GM18499 (cell line): ENCODE measurements around the gene PELI2.
A peak's percentile ranks its signal among the peaks of the same experiment; 100 is the strongest.

Source experiments
- ATAC-seq: cut with Tn5 transposase; IDR thresholded peaks from one replicate; pipeline ENCODE4 v1.9.1; 2021; ENCODE audit warnings: moderate number of reproducible peaks; ENCODE audit not compliant: insufficient read depth, unreplicated experiment

Gene PELI2

DNA sequence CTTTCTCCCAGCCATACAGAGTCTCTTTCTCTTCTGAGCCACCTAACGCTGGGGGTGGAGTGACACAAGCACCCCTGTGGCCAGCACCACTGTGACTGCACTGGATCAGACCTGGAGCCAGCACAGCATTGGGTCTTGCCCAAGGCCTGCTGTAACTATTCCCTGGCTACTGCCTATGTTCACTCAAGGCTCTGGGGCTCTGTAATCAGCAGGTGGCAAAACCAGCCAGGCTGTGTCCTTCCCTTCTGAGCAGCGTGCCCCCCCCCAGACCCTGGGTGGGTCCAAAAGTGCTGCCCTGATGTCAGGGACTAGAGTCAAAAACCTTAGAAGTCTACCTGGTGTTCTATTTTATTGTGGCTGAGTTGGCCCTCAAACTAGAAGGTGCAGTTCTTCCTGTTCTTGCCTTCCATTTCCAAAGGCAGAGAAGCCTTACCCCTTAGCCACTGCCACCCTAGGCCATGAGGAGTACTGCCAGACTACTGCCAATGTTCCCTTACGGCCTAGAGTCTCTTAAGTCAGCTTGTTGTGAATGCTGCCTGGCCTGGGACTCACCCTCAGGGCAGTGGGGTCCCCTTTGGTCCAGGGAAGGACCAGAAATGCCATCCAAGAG is 49.9 kb downstream of the PELI2 start:
- ATAC-seq: no peak

- no peak for ATAC-seq
Observed at GRCh38 chr14:56170028-56170427, 51.8 kb downstream of the PELI2 start.

GRCh38 chr14:56170877-56171422 is 52.7 kb downstream of the PELI2 start:
- no peak for ATAC-seq

DNA sequence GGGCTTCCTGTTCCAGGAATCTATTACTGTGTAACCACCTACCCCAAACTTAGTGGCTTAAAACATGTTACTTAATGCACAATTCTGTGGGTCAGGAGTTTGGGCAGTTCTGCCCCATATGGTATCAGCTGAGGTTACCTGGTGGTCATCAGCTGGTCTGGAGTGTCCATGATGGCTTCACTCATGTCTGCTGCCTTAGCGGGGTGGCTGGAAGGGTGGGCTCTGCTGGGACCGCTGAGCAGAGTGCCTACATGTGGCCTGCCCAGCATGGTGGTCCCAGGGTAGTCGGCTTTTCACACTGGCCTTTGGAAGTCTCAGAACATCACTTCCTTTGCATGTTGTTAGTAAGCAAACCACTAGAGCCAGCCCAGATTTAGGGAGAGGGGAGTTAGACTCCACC is 53.9 kb downstream of the PELI2 start:
- no peak for ATAC-seq

DNA sequence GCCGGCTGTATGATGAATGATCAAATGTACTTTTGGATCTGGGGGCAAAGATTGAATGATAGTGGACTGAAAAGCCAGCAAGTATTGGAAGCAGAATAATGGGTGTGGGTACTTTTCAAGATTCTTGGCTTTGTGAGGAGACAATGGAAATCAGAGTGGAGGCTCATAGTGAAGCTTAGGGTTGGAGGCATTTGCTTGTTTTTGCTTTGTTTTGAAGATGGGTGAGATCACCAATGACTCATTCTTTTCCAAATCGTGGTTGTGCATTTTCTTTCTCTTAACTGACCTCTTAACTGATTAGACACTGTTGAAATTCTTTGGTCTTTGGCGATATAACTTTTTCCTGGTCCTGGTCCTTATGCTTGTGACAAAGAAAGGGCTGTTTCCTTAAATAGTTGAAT is 54.4 kb downstream of the PELI2 start:
- ATAC-seq: no peak

GRCh38 chr14:56173365-56173922 is 55.2 kb downstream of the PELI2 start:
- ATAC-seq: no peak

- no peak for ATAC-seq
Observed at GRCh38 chr14:56175773-56176172, 57.6 kb downstream of the PELI2 start.

- no peak for ATAC-seq
Observed at GRCh38 chr14:56176530-56176929, 58.3 kb downstream of the PELI2 start.

- ATAC-seq: no peak
Observed at GRCh38 chr14:56177036-56177435, 58.8 kb downstream of the PELI2 start.

GRCh38 chr14:56180754-56181542 is 62.7 kb downstream of the PELI2 start:
- no peak for ATAC-seq

- no peak for ATAC-seq
Observed at GRCh38 chr14:56181681-56182085, 63.5 kb downstream of the PELI2 start.

GRCh38 chr14:56182410-56182809 is 64.2 kb downstream of the PELI2 start:
- no peak for ATAC-seq

- no peak for ATAC-seq
Observed at GRCh38 chr14:56183631-56184157, 65.5 kb downstream of the PELI2 start.

DNA sequence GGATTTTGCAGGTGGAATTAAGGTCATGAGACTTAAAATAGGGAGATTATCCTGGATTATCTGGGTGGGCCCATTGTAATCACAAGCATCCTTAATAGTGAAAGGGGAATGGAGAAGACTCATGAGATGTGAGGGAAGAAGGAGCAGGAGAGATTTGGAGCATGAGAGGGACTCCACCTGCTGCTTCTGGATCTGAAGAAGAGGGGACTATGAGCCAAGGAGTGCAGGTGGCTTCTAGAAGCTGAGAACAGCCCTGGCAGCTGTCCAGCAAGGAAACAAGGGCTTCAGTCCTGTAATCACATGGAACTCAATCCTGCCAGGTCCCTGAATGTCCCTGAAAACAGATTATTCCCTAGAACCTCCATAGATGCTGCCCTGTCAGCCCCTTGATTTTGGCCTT is 67.8 kb downstream of the PELI2 start:
- ATAC-seq: no peak

DNA sequence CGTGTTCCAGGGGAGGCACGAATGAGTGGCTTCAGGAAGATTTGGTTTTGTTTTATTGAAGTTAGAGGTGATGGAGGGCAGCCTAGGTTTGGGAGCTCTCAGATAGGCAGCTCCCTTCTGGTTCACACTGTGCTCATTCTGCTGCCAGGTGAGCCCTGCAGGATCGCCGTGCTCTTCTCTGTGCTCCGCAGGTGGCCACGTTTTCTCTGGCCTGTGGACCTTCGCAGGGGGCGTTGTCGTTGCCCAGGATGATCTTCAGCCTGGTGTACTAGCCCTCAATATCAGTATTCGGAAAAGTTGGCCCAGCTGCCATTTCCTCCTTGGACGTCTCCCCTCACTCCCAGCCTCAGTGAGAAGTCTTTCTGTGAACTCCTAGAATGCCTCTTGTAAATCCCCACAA is 69.5 kb downstream of the PELI2 start:
- ATAC-seq: no peak

DNA sequence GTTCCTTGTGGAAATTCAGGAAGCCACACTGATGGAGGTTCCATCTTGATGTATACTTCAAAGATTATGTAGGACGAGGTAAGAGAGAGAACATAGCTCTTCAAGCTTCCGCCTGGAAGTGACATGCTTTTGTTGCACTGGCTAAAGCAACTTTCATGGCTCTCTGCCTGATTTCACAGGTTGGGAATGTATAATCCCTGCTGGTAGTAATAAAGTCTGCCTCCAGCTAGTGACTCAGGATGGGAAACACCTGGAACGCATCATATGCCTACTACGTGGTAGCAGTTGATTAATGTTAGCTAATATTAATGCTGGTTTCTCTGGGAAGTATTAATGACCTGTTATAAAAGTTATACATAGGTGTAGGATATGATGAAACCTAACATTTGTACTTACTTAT is 71.1 kb downstream of the PELI2 start:
- no peak for ATAC-seq

GRCh38 chr14:56193347-56193746 is 75.1 kb downstream of the PELI2 start:
- no peak for ATAC-seq

DNA sequence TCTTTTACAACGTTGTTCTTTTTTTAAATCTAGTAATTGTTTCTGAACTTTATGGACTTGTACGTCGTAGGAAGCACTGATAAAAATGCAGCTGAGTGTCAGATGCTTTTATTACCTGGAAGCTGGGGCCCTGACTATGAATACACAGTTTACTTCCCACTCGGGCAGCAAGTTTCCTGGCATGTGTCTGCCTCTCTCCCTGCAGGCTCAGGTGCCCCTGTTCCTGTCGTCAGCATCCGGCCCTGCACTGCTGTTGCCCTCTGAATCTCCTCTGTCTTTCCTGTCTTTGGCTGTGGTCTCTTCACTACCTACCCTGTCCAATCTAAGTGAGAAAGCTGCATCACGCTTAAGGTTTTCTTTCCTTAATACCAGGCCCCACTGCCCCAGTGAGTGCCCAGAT is 75.8 kb downstream of the PELI2 start:
- ATAC-seq: no peak

DNA sequence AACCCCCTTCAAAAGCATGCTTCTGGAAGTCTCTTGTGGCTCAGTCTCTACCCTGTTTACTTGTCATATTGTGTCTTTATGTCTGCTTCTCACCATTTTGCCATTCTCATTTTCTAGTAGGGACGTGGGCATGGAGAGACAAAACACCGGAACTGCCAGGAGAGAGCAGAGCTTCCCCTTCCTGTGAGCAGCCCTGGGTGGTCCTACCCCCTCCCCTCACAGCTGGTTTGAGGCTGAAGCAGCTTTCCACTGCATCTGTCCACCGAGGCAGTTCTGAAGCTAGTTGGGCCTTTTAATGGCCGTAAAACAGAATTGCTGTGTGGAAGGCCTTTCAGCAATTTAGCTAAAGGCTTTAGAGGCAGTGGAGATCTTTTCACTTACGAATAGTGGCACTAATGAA is 77.0 kb downstream of the PELI2 start:
- ATAC-seq: no peak

- ATAC-seq: peak; percentile 42
Observed at GRCh38 chr14:56195704-56196103, 77.5 kb downstream of the PELI2 start.

- no peak for ATAC-seq
Observed at GRCh38 chr14:56196274-56196673, 78.1 kb downstream of the PELI2 start.
